Astrocyte of the cerebellum (primary cell): ENCODE results near the gene RNGTT.

Source experiments
- DNase-seq: peaks from one replicate; pipeline ENCODE4 v3.0.0-alpha.2; 2011; ENCODE audit warnings: low read depth
- H3K4me3 ChIP-seq: 2 replicates; pipeline ENCODE4 v1.5.1; 2011; ENCODE audit warnings: mild to moderate bottlenecking, low read depth, low read length, moderate library complexity
- CTCF ChIP-seq: IDR thresholded peaks from 2 replicates; pipeline ENCODE4 v1.5.1; 2012; ENCODE audit warnings: low read length, low read depth, moderate library complexity, mild to moderate bottlenecking; ENCODE audit errors: missing control alignments
- in situ Hi-C: cut with HindIII; loops from 2 replicates; pipeline ENCODE4 v1.10.0; 2017; ENCODE audit warnings: low sequenced_read_pairs

RNGTT gene

GRCh38 chr6:88963139-88964090 lies at the start of gene RNGTT:
RNGTT (minus strand) TSS chr6:88963618; CDS start chr6:88963409, 209 bp downstream.
- H3K4me3 ChIP-seq = peak within 1 kb of the TSS; percentile 86
- in situ Hi-C loops = no loop called here
- peak; percentile 93 for DNase-seq
- TF ChIP-seq CTCF = no peak

GRCh38 chr6:89011436-89011835 lies 48.0 kb upstream of the RNGTT start:
- in situ Hi-C loops = no loop called here
- H3K4me3 ChIP-seq = no peak overlapping the region
- no peak for DNase-seq
- TF ChIP-seq CTCF = no peak

- DNase-seq = no peak
- no peak overlapping the region for H3K4me3 ChIP-seq
- in situ Hi-C loops = no loop called here
- TF ChIP-seq CTCF = no peak
Measured at GRCh38 chr6:89010825-89011224, 47.4 kb upstream of the RNGTT start.

GRCh38 chr6:89009624-89010059 lies 46.2 kb upstream of the RNGTT start:
- DNase-seq = no peak
- no peak for TF ChIP-seq CTCF
- H3K4me3 ChIP-seq = no peak overlapping the region
- in situ Hi-C loops = no loop called here

- in situ Hi-C loops = no loop called here
- TF ChIP-seq CTCF = no peak
- no peak for DNase-seq
- H3K4me3 ChIP-seq = no peak overlapping the region
Measured at GRCh38 chr6:89008815-89009374, 45.5 kb upstream of the RNGTT start.

GRCh38 chr6:89008001-89008814 lies 44.8 kb upstream of the RNGTT start:
- no peak for DNase-seq
- in situ Hi-C loops = no loop called here
- no peak for TF ChIP-seq CTCF
- H3K4me3 ChIP-seq = no peak overlapping the region
